Measurements from ENCODE around the gene GRPEL2.
"Not testable (repeated sequence)": the region's sequence is repeated elsewhere in the genome, so short reads cannot be mapped to it uniquely, and the experiment has no call there.

The GRPEL2 gene

GRCh38 chr5:149386166-149386565, 40.9 kb downstream of the GRPEL2 start:
- no peak overlapping the region for H3K27ac Mint-ChIP-seq
- no peaks in the 10 kb centered on the region for H3K9me3 Mint-ChIP-seq
- no peaks in the 10 kb centered on the region for H3K36me3 Mint-ChIP-seq (ENCODE audit: low read depth)
- H3K4me3 Mint-ChIP-seq: no peak overlapping the region
- no peaks in the 10 kb centered on the region for H3K27me3 Mint-ChIP-seq
- ATAC-seq (no peak), DNase-seq (no peak)
- H3K4me1 Mint-ChIP-seq: no peaks in the 10 kb centered on the region

- H3K4me3 Mint-ChIP-seq: no peak overlapping the region
- no peak for ATAC-seq
- no peaks in the 10 kb centered on the region for H3K4me1 Mint-ChIP-seq
- no peaks in the 10 kb centered on the region for H3K36me3 Mint-ChIP-seq (ENCODE audit: low read depth)
- DNase-seq: no peak
- no peaks in the 10 kb centered on the region for H3K27me3 Mint-ChIP-seq
- no peaks in the 10 kb centered on the region for H3K9me3 Mint-ChIP-seq
- no peak overlapping the region for H3K27ac Mint-ChIP-seq
Observed at GRCh38 chr5:149387081-149387631, 41.9 kb downstream of the GRPEL2 start.

- DNase-seq (no peak), ATAC-seq (no peak)
- H3K27ac Mint-ChIP-seq: no peak overlapping the region
- no peaks in the 10 kb centered on the region for H3K36me3 Mint-ChIP-seq (ENCODE audit: low read depth)
- H3K4me3 Mint-ChIP-seq: no peak overlapping the region
- H3K9me3 Mint-ChIP-seq: no peaks in the 10 kb centered on the region
- H3K4me1 Mint-ChIP-seq: no peaks in the 10 kb centered on the region
- no peaks in the 10 kb centered on the region for H3K27me3 Mint-ChIP-seq
Observed at GRCh38 chr5:149387982-149388381, 42.7 kb downstream of the GRPEL2 start.

GRCh38 chr5:149388498-149389190, 43.3 kb downstream of the GRPEL2 start:
- no peak for DNase-seq
- H3K27me3 Mint-ChIP-seq: no peaks in the 10 kb centered on the region
- no peaks in the 10 kb centered on the region for H3K9me3 Mint-ChIP-seq
- H3K27ac Mint-ChIP-seq: no peak overlapping the region
- H3K4me1 Mint-ChIP-seq: no peaks in the 10 kb centered on the region
- H3K4me3 Mint-ChIP-seq: no peak overlapping the region
- no peak for ATAC-seq
- no peaks in the 10 kb centered on the region for H3K36me3 Mint-ChIP-seq (ENCODE audit: low read depth)

- no peaks in the 10 kb centered on the region for H3K27me3 Mint-ChIP-seq
- no peaks in the 10 kb centered on the region for H3K36me3 Mint-ChIP-seq (ENCODE audit: low read depth)
- DNase-seq: no peak
- H3K27ac Mint-ChIP-seq: no peak overlapping the region
- no peaks in the 10 kb centered on the region for H3K4me1 Mint-ChIP-seq
- H3K9me3 Mint-ChIP-seq: no peaks in the 10 kb centered on the region
- ATAC-seq: no peak
- no peak overlapping the region for H3K4me3 Mint-ChIP-seq
Observed at GRCh38 chr5:149389552-149390495, 44.5 kb downstream of the GRPEL2 start.

- not testable (repeated sequence) for H3K4me3 Mint-ChIP-seq; H3K9me3 Mint-ChIP-seq; H3K27ac Mint-ChIP-seq; DNase-seq; ATAC-seq; H3K36me3 Mint-ChIP-seq (ENCODE audit: low read depth); H3K4me1 Mint-ChIP-seq; H3K27me3 Mint-ChIP-seq
Observed at GRCh38 chr5:149391076-149391475, 45.8 kb downstream of the GRPEL2 start.

- Mint-ChIP-seq H3K27me3 (no peaks in the 10 kb centered on the region), H3K27ac (no peak overlapping the region), H3K9me3 (no peaks in the 10 kb centered on the region), H3K4me1 (no peaks in the 10 kb centered on the region), H3K4me3 (no peak overlapping the region), H3K36me3 (ENCODE audit: low read depth) (no peaks in the 10 kb centered on the region)
- DNase-seq: no peak
- ATAC-seq: no peak
Observed at GRCh38 chr5:149391524-149391923, 46.2 kb downstream of the GRPEL2 start.

GRCh38 chr5:149392718-149393117, 47.4 kb downstream of the GRPEL2 start:
- H3K9me3 Mint-ChIP-seq: no peaks in the 10 kb centered on the region
- no peak overlapping the region for H3K4me3 Mint-ChIP-seq
- no peak overlapping the region for H3K27ac Mint-ChIP-seq
- no peaks in the 10 kb centered on the region for H3K27me3 Mint-ChIP-seq
- no peaks in the 10 kb centered on the region for H3K36me3 Mint-ChIP-seq (ENCODE audit: low read depth)
- no peaks in the 10 kb centered on the region for H3K4me1 Mint-ChIP-seq
- peak; percentile 43 for ATAC-seq
- no peak for DNase-seq

GRCh38 chr5:149394996-149395395, 49.7 kb downstream of the GRPEL2 start:
- ATAC-seq; H3K4me1 Mint-ChIP-seq; H3K9me3 Mint-ChIP-seq; DNase-seq; H3K4me3 Mint-ChIP-seq; H3K27ac Mint-ChIP-seq; H3K27me3 Mint-ChIP-seq; H3K36me3 Mint-ChIP-seq (ENCODE audit: low read depth): not testable (repeated sequence)

- no peak overlapping the region for H3K27ac Mint-ChIP-seq
- no peak overlapping the region for H3K4me3 Mint-ChIP-seq
- H3K4me1 Mint-ChIP-seq: no peaks in the 10 kb centered on the region
- no peaks in the 10 kb centered on the region for H3K9me3 Mint-ChIP-seq
- H3K27me3 Mint-ChIP-seq: peaks cover 2% of the 10 kb centered on the region
- DNase-seq: no peak
- H3K36me3 Mint-ChIP-seq (ENCODE audit: low read depth): no peaks in the 10 kb centered on the region
- ATAC-seq: no peak
Observed at GRCh38 chr5:149397530-149397929, 52.2 kb downstream of the GRPEL2 start.

- not testable (repeated sequence) for H3K27me3 Mint-ChIP-seq; H3K36me3 Mint-ChIP-seq (ENCODE audit: low read depth); H3K27ac Mint-ChIP-seq; H3K4me3 Mint-ChIP-seq; DNase-seq; H3K9me3 Mint-ChIP-seq; ATAC-seq; H3K4me1 Mint-ChIP-seq
Observed at GRCh38 chr5:149398747-149399266, 53.5 kb downstream of the GRPEL2 start.

- peaks cover 2% of the 10 kb centered on the region for H3K27me3 Mint-ChIP-seq
- no peak overlapping the region for H3K27ac Mint-ChIP-seq
- no peak for DNase-seq
- no peak overlapping the region for H3K4me3 Mint-ChIP-seq
- ATAC-seq: no peak
- no peaks in the 10 kb centered on the region for H3K4me1 Mint-ChIP-seq
- no peaks in the 10 kb centered on the region for H3K9me3 Mint-ChIP-seq
- no peaks in the 10 kb centered on the region for H3K36me3 Mint-ChIP-seq (ENCODE audit: low read depth)
Observed at GRCh38 chr5:149399775-149400174, 54.5 kb downstream of the GRPEL2 start.

- ATAC-seq (no peak), DNase-seq (no peak)
- Mint-ChIP-seq H3K27me3 (peaks cover 2% of the 10 kb centered on the region), H3K27ac (no peak overlapping the region), H3K4me3 (no peak overlapping the region), H3K36me3 (ENCODE audit: low read depth) (no peaks in the 10 kb centered on the region), H3K9me3 (no peaks in the 10 kb centered on the region), H3K4me1 (no peaks in the 10 kb centered on the region)
Observed at GRCh38 chr5:149400304-149400703, 55.0 kb downstream of the GRPEL2 start.

GRCh38 chr5:149401051-149401450, 55.8 kb downstream of the GRPEL2 start:
- Mint-ChIP-seq H3K9me3 (no peaks in the 10 kb centered on the region), H3K27me3 (peaks cover 2% of the 10 kb centered on the region), H3K4me3 (no peak overlapping the region), H3K27ac (no peak overlapping the region), H3K36me3 (ENCODE audit: low read depth) (no peaks in the 10 kb centered on the region), H3K4me1 (no peaks in the 10 kb centered on the region)
- no peak for DNase-seq
- no peak for ATAC-seq

- Mint-ChIP-seq H3K36me3 (ENCODE audit: low read depth) (no peaks in the 10 kb centered on the region), H3K4me3 (no peak overlapping the region), H3K27ac (no peak overlapping the region), H3K9me3 (no peaks in the 10 kb centered on the region), H3K4me1 (no peaks in the 10 kb centered on the region), H3K27me3 (peaks cover 2% of the 10 kb centered on the region)
- DNase-seq (no peak), ATAC-seq (no peak)
Observed at GRCh38 chr5:149402291-149402690, 57.0 kb downstream of the GRPEL2 start.
